ENCODE data around the gene ZNF444.
"Not testable (repeated sequence)": the region's sequence is repeated elsewhere in the genome, so short reads cannot be mapped to it uniquely, and the experiment has no call there.

ZNF444 gene

DNA sequence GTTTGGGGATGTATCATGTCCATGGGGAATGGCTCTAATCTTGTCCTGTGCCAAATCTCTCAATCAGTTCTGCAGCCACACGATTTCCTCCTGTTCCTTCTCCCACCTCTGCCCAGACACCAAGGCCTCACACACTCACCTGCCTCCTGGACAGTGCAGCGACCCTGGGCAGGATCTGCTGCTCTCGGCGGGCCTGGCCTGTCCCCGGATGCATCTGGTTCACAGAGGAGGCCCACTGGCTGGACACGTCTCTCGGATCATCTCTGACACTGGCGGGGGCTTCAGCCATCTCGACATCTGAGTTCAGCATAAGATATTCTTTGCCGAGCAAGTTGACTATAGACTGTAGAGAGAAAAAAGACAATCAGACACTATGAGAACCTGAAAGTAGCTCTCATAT, 50.6 kb downstream of the ZNF444 start:
- Mint-ChIP-seq H3K27ac (no peak overlapping the region), H3K36me3 (no peaks in the 10 kb centered on the region), H3K9me3 (ENCODE audit: low read depth) (no peaks in the 10 kb centered on the region)

GRCh38 chr19:56193981-56194640, 53.0 kb downstream of the ZNF444 start:
- H3K27me3 Mint-ChIP-seq, result no peaks in the 10 kb centered on the region
- H3K27ac Mint-ChIP-seq, result no peak overlapping the region
- H3K9me3 Mint-ChIP-seq (ENCODE audit: low read depth), result no peaks in the 10 kb centered on the region
- H3K36me3 Mint-ChIP-seq, result no peaks in the 10 kb centered on the region
- H3K4me3 Mint-ChIP-seq, result no peak overlapping the region
- H3K4me1 Mint-ChIP-seq (ENCODE audit: low read depth), result no peaks in the 10 kb centered on the region

More for the DNA sequence above, 50.6 kb downstream of the ZNF444 start:
- Mint-ChIP-seq H3K27me3 (peaks cover 3% of the 10 kb centered on the region), H3K4me1 (ENCODE audit: low read depth) (no peaks in the 10 kb centered on the region), H3K4me3 (no peak overlapping the region)

GRCh38 chr19:56197646-56198045, 56.6 kb downstream of the ZNF444 start, which contains the start of gene ZSCAN5B:
ZSCAN5B (minus strand) TSS chr19:56197783; CDS start chr19:56193052, 4,731 bp downstream.
- not testable (repeated sequence) for H3K4me3 Mint-ChIP-seq

DNA sequence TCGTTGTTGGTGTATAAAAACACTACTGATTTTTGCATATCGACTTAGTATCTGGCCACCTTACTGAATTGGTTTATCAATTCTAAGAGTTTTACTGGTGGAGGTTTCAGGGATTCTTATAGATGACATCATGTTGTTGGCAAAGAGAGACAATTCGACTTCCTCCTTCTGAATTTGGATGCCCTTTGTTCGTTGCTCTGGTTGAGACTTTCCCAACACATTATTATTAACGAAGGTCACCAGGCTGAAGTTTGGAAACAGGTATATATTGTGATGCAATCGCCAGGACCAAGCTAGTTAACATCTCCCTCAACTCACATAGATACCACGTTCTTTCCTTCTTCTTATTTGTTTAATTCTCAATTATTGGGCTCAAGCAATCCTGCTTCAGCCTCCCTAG, 58.6 kb downstream of the ZNF444 start:
- no peaks in the 10 kb centered on the region for H3K27me3 Mint-ChIP-seq
- H3K9me3 Mint-ChIP-seq (ENCODE audit: low read depth), result no peaks in the 10 kb centered on the region
- no peaks in the 10 kb centered on the region for H3K36me3 Mint-ChIP-seq
- no peaks in the 10 kb centered on the region for H3K4me1 Mint-ChIP-seq (ENCODE audit: low read depth)
- no peak overlapping the region for H3K4me3 Mint-ChIP-seq
- no peak overlapping the region for H3K27ac Mint-ChIP-seq

More at GRCh38 chr19:56197646-56198045, 56.6 kb downstream of the ZNF444 start, which contains the start of gene ZSCAN5B:
- not testable (repeated sequence) for H3K4me1 Mint-ChIP-seq (ENCODE audit: low read depth); H3K9me3 Mint-ChIP-seq (ENCODE audit: low read depth); H3K27me3 Mint-ChIP-seq; H3K36me3 Mint-ChIP-seq; H3K27ac Mint-ChIP-seq

GRCh38 chr19:56201973-56202372, 60.9 kb downstream of the ZNF444 start, which contains the start of gene ZSCAN5C:
ZSCAN5C (plus strand) TSS chr19:56202273; CDS start chr19:56205914, 3,641 bp downstream.
- no peaks in the 10 kb centered on the region for H3K36me3 Mint-ChIP-seq
- H3K4me1 Mint-ChIP-seq (ENCODE audit: low read depth), result no peaks in the 10 kb centered on the region
- no peak within 1 kb of the TSS for H3K27ac Mint-ChIP-seq
- no peaks in the 10 kb centered on the region for H3K27me3 Mint-ChIP-seq
- no peak within 1 kb of the TSS for H3K4me3 Mint-ChIP-seq
- H3K9me3 Mint-ChIP-seq (ENCODE audit: low read depth), result no peaks in the 10 kb centered on the region

- H3K27ac Mint-ChIP-seq; H3K9me3 Mint-ChIP-seq (ENCODE audit: low read depth); H3K36me3 Mint-ChIP-seq; H3K27me3 Mint-ChIP-seq; H3K4me3 Mint-ChIP-seq; H3K4me1 Mint-ChIP-seq (ENCODE audit: low read depth): not testable (repeated sequence)
These were observed 66.5 kb downstream of the ZNF444 start for GRCh38 chr19:56207581-56207980.

DNA sequence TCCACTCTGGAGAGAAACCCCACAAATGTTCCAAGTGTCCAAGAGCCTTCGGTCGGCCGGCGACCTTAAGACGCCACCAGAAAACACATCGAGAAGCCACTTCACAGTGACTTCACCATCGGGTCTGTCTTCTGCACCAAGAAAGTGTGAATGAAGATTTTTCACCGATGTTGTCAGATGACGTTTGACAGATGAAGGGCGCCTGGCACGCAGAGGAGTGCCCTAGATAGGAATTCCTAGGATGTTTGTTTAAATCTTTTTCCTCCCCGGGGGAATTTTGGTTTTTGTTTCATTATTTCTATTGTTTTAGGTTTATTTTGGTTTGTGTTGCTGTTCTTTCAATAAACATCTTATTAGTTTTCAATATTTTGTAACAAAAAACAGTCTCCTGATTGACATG, 68.0 kb downstream of the ZNF444 start:
- no peaks in the 10 kb centered on the region for H3K36me3 Mint-ChIP-seq
- no peak overlapping the region for H3K4me3 Mint-ChIP-seq
- peaks cover 1% of the 10 kb centered on the region for H3K27me3 Mint-ChIP-seq
- H3K27ac Mint-ChIP-seq, result no peak overlapping the region
- H3K4me1 Mint-ChIP-seq (ENCODE audit: low read depth), result no peaks in the 10 kb centered on the region
- H3K9me3 Mint-ChIP-seq (ENCODE audit: low read depth), result no peaks in the 10 kb centered on the region

DNA sequence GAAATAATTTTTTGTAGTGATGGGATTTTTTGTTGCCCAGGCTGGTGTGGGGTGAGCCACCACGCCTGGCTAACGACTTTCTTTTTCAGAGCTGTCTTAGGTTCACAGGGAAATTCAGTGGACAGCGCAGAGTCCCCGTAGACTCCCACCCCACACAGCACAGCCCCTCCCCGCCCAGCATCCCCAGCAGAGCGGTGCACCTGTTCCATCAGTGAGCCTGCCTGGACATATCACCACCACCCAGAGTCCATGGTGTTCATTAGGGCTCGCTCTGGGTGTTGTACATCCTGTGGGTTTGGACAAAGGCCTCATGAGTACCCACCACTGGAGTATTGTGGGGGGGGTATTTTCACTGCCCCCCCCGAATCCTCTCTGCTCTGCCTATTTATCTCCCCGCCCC, 68.9 kb downstream of the ZNF444 start:
- not testable (repeated sequence) for H3K4me3 Mint-ChIP-seq; H3K9me3 Mint-ChIP-seq (ENCODE audit: low read depth); H3K27ac Mint-ChIP-seq; H3K36me3 Mint-ChIP-seq; H3K27me3 Mint-ChIP-seq; H3K4me1 Mint-ChIP-seq (ENCODE audit: low read depth)

All from activated naive CD8-positive, alpha-beta T cell (primary cell).